Measurements from ENCODE around the gene PFKFB4. TPM values are rescaled to one million over a fixed set of nuclear protein-coding genes. Genes with fewer than 3 reads are reported as not detected.

The PFKFB4 gene
- total RNA-seq, 1 donor from 2014 or later, result 11.5 TPM

DNA sequence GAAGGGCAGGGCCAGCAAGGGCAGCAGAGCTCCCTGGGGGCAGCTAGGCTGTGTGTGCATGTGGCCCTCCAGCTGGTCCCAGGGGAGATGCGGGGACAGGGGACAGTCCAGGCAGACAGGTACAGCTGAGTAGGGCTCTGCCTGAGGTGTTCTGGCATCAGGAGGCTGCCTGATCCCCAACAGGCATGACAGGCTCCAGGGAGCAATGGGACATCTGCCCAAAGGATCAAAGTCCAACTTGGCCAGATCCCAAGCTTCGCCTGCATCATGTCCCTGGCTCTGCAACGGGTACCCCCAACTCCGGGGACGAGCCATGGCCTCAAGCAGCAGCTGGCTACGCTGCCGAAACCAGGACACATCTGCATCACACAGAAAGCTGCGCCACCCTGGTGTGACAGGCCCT, 88.3 kb downstream of the PFKFB4 start:
- DNase-seq (ENCODE audit: low spot score), result no peak
- H3K4me3 Mint-ChIP-seq (ENCODE audit: unreplicated experiment), result no peak overlapping the region
- peaks cover 24% of the 10 kb centered on the region for H3K27me3 Mint-ChIP-seq (ENCODE audit: unreplicated experiment)
- peaks cover 29% of the 10 kb centered on the region for H3K36me3 Mint-ChIP-seq (ENCODE audit: low read depth, unreplicated experiment)
- peaks cover 34% of the 10 kb centered on the region for H3K4me1 Mint-ChIP-seq (ENCODE audit: unreplicated experiment)
- H3K27ac Mint-ChIP-seq (ENCODE audit: unreplicated experiment), result peak overlapping the region; percentile 87
- TF ChIP-seq, protein P1, sequence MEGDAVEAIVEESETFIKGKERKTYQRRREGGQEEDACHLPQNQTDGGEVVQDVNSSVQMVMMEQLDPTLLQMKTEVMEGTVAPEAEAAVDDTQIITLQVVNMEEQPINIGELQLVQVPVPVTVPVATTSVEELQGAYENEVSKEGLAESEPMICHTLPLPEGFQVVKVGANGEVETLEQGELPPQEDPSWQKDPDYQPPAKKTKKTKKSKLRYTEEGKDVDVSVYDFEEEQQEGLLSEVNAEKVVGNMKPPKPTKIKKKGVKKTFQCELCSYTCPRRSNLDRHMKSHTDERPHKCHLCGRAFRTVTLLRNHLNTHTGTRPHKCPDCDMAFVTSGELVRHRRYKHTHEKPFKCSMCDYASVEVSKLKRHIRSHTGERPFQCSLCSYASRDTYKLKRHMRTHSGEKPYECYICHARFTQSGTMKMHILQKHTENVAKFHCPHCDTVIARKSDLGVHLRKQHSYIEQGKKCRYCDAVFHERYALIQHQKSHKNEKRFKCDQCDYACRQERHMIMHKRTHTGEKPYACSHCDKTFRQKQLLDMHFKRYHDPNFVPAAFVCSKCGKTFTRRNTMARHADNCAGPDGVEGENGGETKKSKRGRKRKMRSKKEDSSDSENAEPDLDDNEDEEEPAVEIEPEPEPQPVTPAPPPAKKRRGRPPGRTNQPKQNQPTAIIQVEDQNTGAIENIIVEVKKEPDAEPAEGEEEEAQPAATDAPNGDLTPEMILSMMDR (IDR thresholded peaks at IDR 0.05; ENCODE audit: unreplicated experiment), result no peak
- H3K9me3 Mint-ChIP-seq (ENCODE audit: unreplicated experiment), result no peaks in the 10 kb centered on the region

Small RNAs within 50 kb of the gene (microRNA-seq; reads per million reads assigned to microRNA genes)
- gene MIR6823 (ENCODE audit: unreplicated experiment) (0.21 reads per million), gene MIR711 (ENCODE audit: unreplicated experiment) (not detected)

Other genes starting within 250 kb of the PFKFB4 start
- gene SPINK8, start 223.1 kb downstream of the PFKFB4 start, total RNA-seq (ENCODE audit: unreplicated experiment), result not detected
- not detected for gene FBXW12, start 184.6 kb downstream of the PFKFB4 start, total RNA-seq (ENCODE audit: unreplicated experiment)
- gene PLXNB1, start 126.7 kb downstream of the PFKFB4 start, total RNA-seq (ENCODE audit: unreplicated experiment), result 68.7 TPM
- gene CCDC51, start 116.7 kb downstream of the PFKFB4 start, total RNA-seq (ENCODE audit: unreplicated experiment), result 11.8 TPM
- 326 TPM for gene TMA7, start 116.5 kb downstream of the PFKFB4 start, total RNA-seq (ENCODE audit: unreplicated experiment)
- gene ATRIP, start 110.1 kb downstream of the PFKFB4 start, total RNA-seq (ENCODE audit: unreplicated experiment), result 11.2 TPM
- gene SHISA5, start 52.6 kb downstream of the PFKFB4 start, total RNA-seq (ENCODE audit: unreplicated experiment), result 283 TPM
- gene UCN2, start 7.0 kb upstream of the PFKFB4 start, total RNA-seq (ENCODE audit: unreplicated experiment), result 0.77 TPM
- 5.2 TPM for gene COL7A1, start 38.5 kb upstream of the PFKFB4 start, total RNA-seq (ENCODE audit: unreplicated experiment)
- 165 TPM for gene UQCRC1, start 52.8 kb upstream of the PFKFB4 start, total RNA-seq (ENCODE audit: unreplicated experiment)
- gene TMEM89, start 65.0 kb upstream of the PFKFB4 start, total RNA-seq (ENCODE audit: unreplicated experiment), result 0.44 TPM
- 76.1 TPM for gene SLC26A6, start 78.7 kb upstream of the PFKFB4 start, total RNA-seq (ENCODE audit: unreplicated experiment)
- 7.6 TPM for gene CELSR3, start 106.1 kb upstream of the PFKFB4 start, total RNA-seq (ENCODE audit: unreplicated experiment)
- gene NCKIPSD, start 129.1 kb upstream of the PFKFB4 start, total RNA-seq (ENCODE audit: unreplicated experiment), result 34.1 TPM
- gene IP6K2, start 160.4 kb upstream of the PFKFB4 start, total RNA-seq (ENCODE audit: unreplicated experiment), result 87.9 TPM